ENCODE results near the gene COL18A1.

COL18A1 gene

DNA sequence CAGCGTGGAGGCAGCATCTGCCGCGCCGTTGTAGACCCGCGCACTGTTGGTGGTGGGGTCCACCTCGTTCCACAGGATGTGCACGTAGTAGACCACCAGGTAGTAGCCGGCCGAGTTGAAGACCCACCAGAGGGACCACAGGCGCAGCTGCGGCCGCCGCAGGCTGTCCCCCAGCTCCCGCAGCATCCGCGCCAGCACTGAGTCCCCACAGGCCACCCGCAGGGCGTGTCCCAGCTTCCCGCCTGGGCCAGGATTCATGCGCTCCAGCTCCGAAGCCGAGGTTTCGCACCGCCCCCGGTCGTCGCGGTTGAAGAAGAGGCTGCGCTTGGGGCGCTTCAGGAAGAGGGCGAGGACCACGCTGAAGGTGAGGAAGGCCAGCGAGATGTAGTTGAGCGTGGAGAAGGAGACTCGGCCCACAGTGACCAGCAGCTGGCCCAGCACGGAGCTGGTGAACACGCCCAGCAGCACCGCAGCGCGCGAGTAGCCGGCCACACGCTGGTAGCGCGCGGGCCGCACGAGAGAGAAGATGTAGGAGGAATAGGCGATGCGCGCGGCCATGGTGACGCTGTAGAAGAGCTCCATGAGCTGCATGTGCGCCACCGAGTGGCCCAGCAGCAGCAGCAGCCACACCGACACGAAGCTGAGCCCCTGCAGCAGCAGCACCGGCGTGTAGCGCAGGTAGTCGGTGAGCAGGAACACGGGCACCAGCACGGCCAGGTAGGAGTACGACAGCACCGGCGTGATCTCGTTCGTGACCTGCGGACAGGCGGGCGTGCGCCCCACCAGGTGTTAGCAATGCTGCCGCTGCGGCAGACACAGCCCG is 126.6 kb downstream of the COL18A1 start:
- peaks cover 29% of the 10 kb centered on the region; the same call in 1 of the 2 replicates for H3K79me2 ChIP-seq (ENCODE audit: insufficient read depth, low read length)
- no peaks in the 10 kb centered on the region for H4K20me1 ChIP-seq (ENCODE audit: insufficient read depth, low read length, poor library complexity, severe bottlenecking)
- peaks cover 36% of the 10 kb centered on the region; the same call in 1 of the 2 replicates for H3K36me3 ChIP-seq (ENCODE audit: insufficient read depth, low read length)
- no peaks in the 10 kb centered on the region for H3F3A ChIP-seq (ENCODE audit: low read depth)
- H2AFZ ChIP-seq (ENCODE audit: low read length): no peak overlapping the region
- H3K9me2 ChIP-seq (replicated peaks; ENCODE audit: low read depth, low read length): no peaks in the 10 kb centered on the region
- no peak overlapping the region for H3K4me3 ChIP-seq (ENCODE audit: low read length, poor library complexity, severe bottlenecking)
- no peak overlapping the region for H3K4me2 ChIP-seq (ENCODE audit: low read depth, low read length, poor library complexity, severe bottlenecking)
- no peak overlapping the region for H3K9ac ChIP-seq (ENCODE audit: low read depth, low read length, poor library complexity, severe bottlenecking)
- no peaks in the 10 kb centered on the region for H3K27me3 ChIP-seq (ENCODE audit: insufficient read depth, low read length, poor library complexity, severe bottlenecking)
- no peak for TF ChIP-seq EZH2phosphoT487 (IDR thresholded peaks at IDR 0.05; ENCODE audit: borderline replicate concordance)
- TF ChIP-seq, protein P1, sequence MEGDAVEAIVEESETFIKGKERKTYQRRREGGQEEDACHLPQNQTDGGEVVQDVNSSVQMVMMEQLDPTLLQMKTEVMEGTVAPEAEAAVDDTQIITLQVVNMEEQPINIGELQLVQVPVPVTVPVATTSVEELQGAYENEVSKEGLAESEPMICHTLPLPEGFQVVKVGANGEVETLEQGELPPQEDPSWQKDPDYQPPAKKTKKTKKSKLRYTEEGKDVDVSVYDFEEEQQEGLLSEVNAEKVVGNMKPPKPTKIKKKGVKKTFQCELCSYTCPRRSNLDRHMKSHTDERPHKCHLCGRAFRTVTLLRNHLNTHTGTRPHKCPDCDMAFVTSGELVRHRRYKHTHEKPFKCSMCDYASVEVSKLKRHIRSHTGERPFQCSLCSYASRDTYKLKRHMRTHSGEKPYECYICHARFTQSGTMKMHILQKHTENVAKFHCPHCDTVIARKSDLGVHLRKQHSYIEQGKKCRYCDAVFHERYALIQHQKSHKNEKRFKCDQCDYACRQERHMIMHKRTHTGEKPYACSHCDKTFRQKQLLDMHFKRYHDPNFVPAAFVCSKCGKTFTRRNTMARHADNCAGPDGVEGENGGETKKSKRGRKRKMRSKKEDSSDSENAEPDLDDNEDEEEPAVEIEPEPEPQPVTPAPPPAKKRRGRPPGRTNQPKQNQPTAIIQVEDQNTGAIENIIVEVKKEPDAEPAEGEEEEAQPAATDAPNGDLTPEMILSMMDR (conservative IDR thresholded peaks at IDR 0.05; ENCODE audit: low read length): no peak
- H3K9me3 ChIP-seq (ENCODE audit: insufficient read depth, low read depth, low read length): no peaks in the 10 kb centered on the region
- peaks cover 10% of the 10 kb centered on the region for H3K4me1 ChIP-seq (ENCODE audit: insufficient read depth, low read length, poor library complexity, severe bottlenecking)

DNA sequence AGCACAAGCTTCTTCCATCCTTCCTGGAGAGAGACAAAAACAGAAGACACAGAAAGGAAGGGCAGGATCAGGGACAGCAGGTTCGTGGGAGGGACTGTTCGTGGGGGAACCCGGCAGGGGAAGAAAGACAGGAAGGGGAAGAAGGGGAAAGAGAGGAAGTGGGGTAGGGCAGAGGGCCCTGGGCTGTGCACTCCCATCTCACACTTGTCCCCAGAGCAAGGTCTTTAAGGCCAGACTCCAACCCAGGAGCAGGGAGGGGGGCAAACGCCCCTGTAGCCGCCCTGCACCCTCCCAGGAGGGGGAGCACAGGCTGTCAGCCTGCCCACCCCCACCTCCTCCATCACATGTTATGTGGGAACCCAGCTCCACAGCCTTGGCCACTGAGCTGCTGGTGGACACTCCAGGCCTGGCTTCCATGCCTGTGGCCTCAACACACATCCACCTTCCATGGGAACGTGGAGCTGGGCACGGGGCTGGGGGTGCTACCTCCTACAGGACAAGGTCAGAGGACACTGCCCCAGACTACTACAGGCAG is 127.9 kb downstream of the COL18A1 start:
- H3K4me2 ChIP-seq (ENCODE audit: low read depth, low read length, poor library complexity, severe bottlenecking): peak overlapping the region; percentile 58
- H3K9me3 ChIP-seq (ENCODE audit: insufficient read depth, low read depth, low read length): no peaks in the 10 kb centered on the region
- H3K4me3 ChIP-seq (ENCODE audit: low read length, poor library complexity, severe bottlenecking): peak overlapping the region; percentile 8
- H4K20me1 ChIP-seq (ENCODE audit: insufficient read depth, low read length, poor library complexity, severe bottlenecking): no peaks in the 10 kb centered on the region
- no peak overlapping the region for H3K9ac ChIP-seq (ENCODE audit: low read depth, low read length, poor library complexity, severe bottlenecking)
- H3K9me2 ChIP-seq (replicated peaks; ENCODE audit: low read depth, low read length): no peaks in the 10 kb centered on the region
- no peaks in the 10 kb centered on the region for H3F3A ChIP-seq (ENCODE audit: low read depth)
- no peak for TF ChIP-seq EZH2phosphoT487 (IDR thresholded peaks at IDR 0.05; ENCODE audit: borderline replicate concordance)
- TF ChIP-seq, protein P1 (conservative IDR thresholded peaks at IDR 0.05; ENCODE audit: low read length): no peak
- peaks cover 31% of the 10 kb centered on the region; the same call in 1 of the 2 replicates for H3K36me3 ChIP-seq (ENCODE audit: insufficient read depth, low read length)
- H2AFZ ChIP-seq (ENCODE audit: low read length): no peak overlapping the region
- peaks cover 10% of the 10 kb centered on the region for H3K4me1 ChIP-seq (ENCODE audit: insufficient read depth, low read length, poor library complexity, severe bottlenecking)
- no peaks in the 10 kb centered on the region for H3K27me3 ChIP-seq (ENCODE audit: insufficient read depth, low read length, poor library complexity, severe bottlenecking)
- H3K79me2 ChIP-seq (ENCODE audit: insufficient read depth, low read length): peaks cover 30% of the 10 kb centered on the region

GRCh38 chr21:45533361-45533845 is 128.4 kb downstream of the COL18A1 start:
- H3K79me2 ChIP-seq (ENCODE audit: insufficient read depth, low read length): peaks cover 35% of the 10 kb centered on the region
- TF ChIP-seq EZH2phosphoT487 (IDR thresholded peaks at IDR 0.05; ENCODE audit: borderline replicate concordance): no peak
- TF ChIP-seq, protein P1 (conservative IDR thresholded peaks at IDR 0.05; ENCODE audit: low read length): no peak
- H3K9me2 ChIP-seq (replicated peaks; ENCODE audit: low read depth, low read length): no peaks in the 10 kb centered on the region
- H3K4me1 ChIP-seq (ENCODE audit: insufficient read depth, low read length, poor library complexity, severe bottlenecking): peaks cover 10% of the 10 kb centered on the region
- peak overlapping the region; percentile 58 for H3K4me2 ChIP-seq (ENCODE audit: low read depth, low read length, poor library complexity, severe bottlenecking)
- H3F3A ChIP-seq (ENCODE audit: low read depth): no peaks in the 10 kb centered on the region
- no peak overlapping the region for H3K4me3 ChIP-seq (ENCODE audit: low read length, poor library complexity, severe bottlenecking)
- H3K36me3 ChIP-seq (ENCODE audit: insufficient read depth, low read length): peaks cover 30% of the 10 kb centered on the region; the same call in 1 of the 2 replicates
- H3K27me3 ChIP-seq (ENCODE audit: insufficient read depth, low read length, poor library complexity, severe bottlenecking): no peaks in the 10 kb centered on the region
- H2AFZ ChIP-seq (ENCODE audit: low read length): no peak overlapping the region
- no peaks in the 10 kb centered on the region for H4K20me1 ChIP-seq (ENCODE audit: insufficient read depth, low read length, poor library complexity, severe bottlenecking)
- no peaks in the 10 kb centered on the region for H3K9me3 ChIP-seq (ENCODE audit: insufficient read depth, low read depth, low read length)
- no peak overlapping the region for H3K9ac ChIP-seq (ENCODE audit: low read depth, low read length, poor library complexity, severe bottlenecking)

Measured in Loucy (cell line).